Panc1 (cell line): ENCODE data around the gene CYP4V2. TPM values are rescaled to one million over a fixed set of nuclear protein-coding genes. Genes with fewer than 3 reads are reported as not detected.

Experiments
- ATAC-seq: fragments of 200-7000 bp; cut with Tn5 transposase; 2 replicates; pipeline ENCODE4 v1.9.1; 2020; ENCODE audit warnings: mild to moderate bottlenecking, moderate library complexity
- BruUV-seq: library from RNA; stranded (reverse); fragments of 400-500 nt; replicated peaks from 2 replicates; lab custom pipeline; 2021; lab: Mats Ljungman, UMichigan
- CTCF ChIA-PET: fragments of 300-600 bp; sonication (Branson Sonifier 250); formaldehyde crosslinking; loops from one replicate; lab custom pipeline; 2022; ENCODE audit warnings: antibody characterized with exemption; lab: Charles Lee
- POLR2A ChIA-PET: fragments of 300-600 bp; sonication (Branson Sonifier 250); formaldehyde crosslinking; loops from one replicate; lab custom pipeline; 2022; ENCODE audit warnings: antibody characterized with exemption; lab: Charles Lee
- DNase-seq: peaks from one replicate; pipeline ENCODE4 v3.0.0-alpha.2; 2010; ENCODE audit warnings: low read depth, low spot score
- H3K27ac ChIP-seq: 2 replicates; pipeline ENCODE4 v1.5.1; 2011; ENCODE audit warnings: mild to moderate bottlenecking, low read length, inconsistent platforms
- H3K27me3 ChIP-seq: fragments of 200-500 bp; sonication (Bioruptor generic); 2 replicates; pipeline ENCODE4 v1.6.0; 2014; ENCODE audit warnings: low read length, inconsistent platforms; ENCODE audit not compliant: control insufficient read depth, insufficient read depth
- H3K36me3 ChIP-seq: fragments of 200-500 bp; sonication (Bioruptor generic); 2 replicates; pipeline ENCODE4 v1.5.1; 2014; ENCODE audit warnings: inconsistent platforms, mild to moderate bottlenecking, low read length, moderate library complexity; ENCODE audit not compliant: control insufficient read depth, insufficient read depth
- H3K4me1 ChIP-seq: 2 replicates; pipeline ENCODE4 v1.5.1; 2011; ENCODE audit warnings: inconsistent platforms, mild to moderate bottlenecking, low read length, moderate library complexity; ENCODE audit not compliant: control insufficient read depth, insufficient read depth
- H3K4me3 ChIP-seq, 2 experiments: 2 replicates each; pipeline ENCODE4 v1.5.1; 2011 to 2012; ENCODE audit warnings: low read depth in 2 of 2, low read length in 2 of 2, mild to moderate bottlenecking in 2 of 2, inconsistent platforms in 1 of 2, moderate library complexity in 1 of 2
- H3K9me3 ChIP-seq: fragments of 200-500 bp; sonication (Bioruptor generic); 2 replicates; pipeline ENCODE4 v1.5.1; 2014; ENCODE audit warnings: low read depth, mild to moderate bottlenecking, inconsistent platforms, low read length, moderate library complexity; ENCODE audit not compliant: control insufficient read depth, insufficient read depth
- CTCF ChIP-seq: fragments of 450-650 bp; IDR thresholded peaks from 2 replicates; pipeline ENCODE4 v1.5.1; 2017; ENCODE audit warnings: mild to moderate bottlenecking
- POLR2AphosphoS5 ChIP-seq: IDR thresholded peaks from 2 replicates; pipeline ENCODE4 v1.6.1; 2012; ENCODE audit warnings: mild to moderate bottlenecking, low read depth, low read length, moderate library complexity
- REST ChIP-seq, 2 experiments: IDR thresholded peaks; 2 replicates each; pipeline ENCODE4 v1.6.1; 2011 to 2012; ENCODE audit warnings: low read depth in 2 of 2, control low read depth in 1 of 2, low read length in 1 of 2, mild to moderate bottlenecking in 1 of 2, moderate library complexity in 1 of 2; ENCODE audit not compliant: insufficient read depth in 1 of 2
- SIN3A ChIP-seq: IDR thresholded peaks from 2 replicates; pipeline ENCODE4 v1.6.1; 2012; ENCODE audit warnings: low read depth, mild to moderate bottlenecking, low read length, moderate library complexity, borderline replicate concordance; ENCODE audit not compliant: insufficient read depth
- TCF7L2 ChIP-seq: IDR thresholded peaks from 2 replicates; pipeline ENCODE4 v1.6.1; 2011; ENCODE audit warnings: mild to moderate bottlenecking, low read depth, low read length, inconsistent platforms
- in situ Hi-C: cut with HindIII; loops from 2 replicates; pipeline ENCODE4 v1.10.0; 2016; ENCODE audit warnings: low sequenced_read_pairs, low pct_unique_long_range_greater_than_20kb
- intact Hi-C: fragments of 100-400 bp; cut with micrococcal nuclease; formaldehyde crosslinking; loops from one replicate; pipeline ENCODE4 v1.10.0; 2022; ENCODE audit not compliant: unreplicated experiment
- total RNA-seq: library from RNA; stranded (reverse); gene quantifications from one replicate; pipeline ENCODE4 v1.2.1, GENCODE V29; 2021; ENCODE audit not compliant: unreplicated experiment

Gene CYP4V2
- total RNA-seq, 1 experiment from 2014 or later = 1.1 TPM

- intact Hi-C loops (no loop called here), in situ Hi-C loops (no loop called here)
- CTCF ChIA-PET = no interaction called here
- DNase-seq = no peak
- Histone ChIP-seq H3K27me3 (no peaks in the 10 kb centered on the region), H3K9me3 (no peaks in the 10 kb centered on the region), H3K27ac (no peak overlapping the region), H3K4me1 (no peaks in the 10 kb centered on the region), H3K36me3 (no peaks in the 10 kb centered on the region), H3K4me3 (no peak overlapping the region)
- POLR2A ChIA-PET = no interaction called here
- BruUV-seq = no TSS peak
- TF ChIP-seq TCF7L2 (no peak), REST (IDR thresholded peaks at IDR 0.05; ENCODE audit: insufficient read depth in 1 of 2, low read depth in 2 of 2, low read length in 1 of 2) (no peak), CTCF (no peak), SIN3A (no peak), POLR2AphosphoS5 (no peak)
- no peak for ATAC-seq
These were observed 63.8 kb downstream of the CYP4V2 start for GRCh38 chr4:186255122-186255521.

GRCh38 chr4:186258216-186258811 is 66.9 kb downstream of the CYP4V2 start:
- Histone ChIP-seq H3K9me3 (no peaks in the 10 kb centered on the region), H3K4me1 (no peaks in the 10 kb centered on the region), H3K4me3 (no peak overlapping the region), H3K27me3 (no peaks in the 10 kb centered on the region), H3K36me3 (no peaks in the 10 kb centered on the region), H3K27ac (no peak overlapping the region)
- POLR2A ChIA-PET = no interaction called here
- CTCF ChIA-PET = no interaction called here
- no TSS peak for BruUV-seq
- no peak for TF ChIP-seq REST (IDR thresholded peaks at IDR 0.05; ENCODE audit: insufficient read depth in 1 of 2, low read depth in 2 of 2, low read length in 1 of 2)
- TF ChIP-seq CTCF = no peak
- TF ChIP-seq TCF7L2 = no peak
- TF ChIP-seq SIN3A = no peak
- no peak for TF ChIP-seq POLR2AphosphoS5
- in situ Hi-C loops (no loop called here), intact Hi-C loops (no loop called here)
- ATAC-seq (no peak), DNase-seq (no peak)
